SK-N-SH treated with all-trans-retinoic acid at 6 μM for 48 hours (cell line): ENCODE results near the gene SMIM38.

Experiments
- ARNTL ChIP-seq: fragments of 450-650 bp; formaldehyde crosslinking; IDR thresholded peaks from 2 replicates; pipeline ENCODE4 v1.5.0; 2020; ENCODE audit warnings: low read depth, mild to moderate bottlenecking, moderate library complexity, borderline replicate concordance
- ESRRG ChIP-seq: fragments of 250-450 bp; sonication (Bioruptor Pico); IDR thresholded peaks from 2 replicates; pipeline ENCODE4 v1.6.1; 2021; ENCODE audit warnings: mild to moderate bottlenecking
- OSR1 ChIP-seq: fragments of 250-450 bp; sonication (Bioruptor Pico); IDR thresholded peaks from 2 replicates; pipeline ENCODE4 v1.8.0; 2022; ENCODE audit warnings: moderate library complexity, mild to moderate bottlenecking, inconsistent platforms
- PATZ1 ChIP-seq: fragments of 250-450 bp; sonication (Bioruptor Pico); IDR thresholded peaks from 2 replicates; pipeline ENCODE4 v1.8.0; 2020; ENCODE audit warnings: mild to moderate bottlenecking, moderate library complexity, borderline replicate concordance
- TCF4 ChIP-seq: fragments of 250-450 bp; sonication (Bioruptor Pico); IDR thresholded peaks from 2 replicates; pipeline ENCODE4 v1.8.0; 2021; ENCODE audit warnings: mild to moderate bottlenecking, moderate library complexity, borderline replicate concordance
- ZC3H10 ChIP-seq: fragments of 250-450 bp; sonication (Bioruptor Pico); IDR thresholded peaks from 2 replicates; pipeline ENCODE4 v1.5.1; 2021; ENCODE audit warnings: mild to moderate bottlenecking, moderate library complexity
- ZFP30 ChIP-seq: fragments of 450-650 bp; formaldehyde crosslinking; IDR thresholded peaks from 2 replicates; pipeline ENCODE4 v1.5.0; 2022; ENCODE audit warnings: mild to moderate bottlenecking, moderate library complexity
- TF ChIP-seq, protein P1 (sequence below): fragments of 250-450 bp; sonication (Bioruptor Pico); IDR thresholded peaks from 2 replicates; pipeline ENCODE4 v1.5.1; 2020; ENCODE audit warnings: low read depth, mild to moderate bottlenecking, moderate library complexity

GRCh38 chr11:69120096-69120875, 35.4 kb upstream of the SMIM38 start:
- TF ChIP-seq, protein P1, sequence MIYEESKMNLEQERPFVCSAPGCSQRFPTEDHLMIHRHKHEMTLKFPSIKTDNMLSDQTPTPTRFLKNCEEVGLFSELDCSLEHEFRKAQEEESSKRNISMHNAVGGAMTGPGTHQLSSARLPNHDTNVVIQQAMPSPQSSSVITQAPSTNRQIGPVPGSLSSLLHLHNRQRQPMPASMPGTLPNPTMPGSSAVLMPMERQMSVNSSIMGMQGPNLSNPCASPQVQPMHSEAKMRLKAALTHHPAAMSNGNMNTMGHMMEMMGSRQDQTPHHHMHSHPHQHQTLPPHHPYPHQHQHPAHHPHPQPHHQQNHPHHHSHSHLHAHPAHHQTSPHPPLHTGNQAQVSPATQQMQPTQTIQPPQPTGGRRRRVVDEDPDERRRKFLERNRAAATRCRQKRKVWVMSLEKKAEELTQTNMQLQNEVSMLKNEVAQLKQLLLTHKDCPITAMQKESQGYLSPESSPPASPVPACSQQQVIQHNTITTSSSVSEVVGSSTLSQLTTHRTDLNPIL (CRISPR knock-in tag) = no peak
- TF ChIP-seq ZFP30 = no peak
- TF ChIP-seq ZC3H10 = no peak
- TF ChIP-seq TCF4 (CRISPR knock-in tag) = no peak
- no peak for TF ChIP-seq PATZ1
- no peak for TF ChIP-seq ARNTL (CRISPR knock-in tag)
- TF ChIP-seq OSR1 = no peak
- TF ChIP-seq ESRRG = no peak
